NCI-H2107 treated with DMSO at 0.1 percent for 48 hours (cell line): ENCODE results near the gene METTL9.
"Not testable (repeated sequence)": the region's sequence is repeated elsewhere in the genome, so short reads cannot be mapped to it uniquely, and the experiment has no call there.

Experiments
- DNase-seq: peaks from one replicate; lab custom pipeline; 2025; ENCODE audit not compliant: unreplicated experiment; lab: John Stamatoyannopoulos, UW

The METTL9 gene

GRCh38 chr16:21656795-21657768 lies 57.7 kb downstream of the METTL9 start:
- no peak for DNase-seq

- DNase-seq: no peak
Observed at GRCh38 chr16:21659124-21659523, 59.7 kb downstream of the METTL9 start.

GRCh38 chr16:21663889-21664647 lies 64.7 kb downstream of the METTL9 start, which contains the start of gene OTOA:
Gene OTOA (plus strand): TSS chr16:21663968. CDS start chr16:21678515, 14,547 bp downstream.
- no peak for DNase-seq

- DNase-seq: no peak
Observed at GRCh38 chr16:21664801-21665492, 65.6 kb downstream of the METTL9 start.

- no peak for DNase-seq
Observed at GRCh38 chr16:21666772-21667171, 67.4 kb downstream of the METTL9 start.

- DNase-seq: no peak
Observed at GRCh38 chr16:21667575-21667974, 68.2 kb downstream of the METTL9 start.

- DNase-seq: no peak
Observed at GRCh38 chr16:21673469-21673868, 74.1 kb downstream of the METTL9 start.

GRCh38 chr16:21674456-21674855 lies 75.1 kb downstream of the METTL9 start:
- not testable (repeated sequence) for DNase-seq

- not testable (repeated sequence) for DNase-seq
Observed at GRCh38 chr16:21680714-21681113, 81.3 kb downstream of the METTL9 start.

GRCh38 chr16:21683184-21683583 lies 83.8 kb downstream of the METTL9 start:
- DNase-seq: no peak

GRCh38 chr16:21684199-21684598 lies 84.8 kb downstream of the METTL9 start:
- no peak for DNase-seq

- no peak for DNase-seq
Observed at GRCh38 chr16:21685034-21685455, 85.7 kb downstream of the METTL9 start.

- no peak for DNase-seq
Observed at GRCh38 chr16:21689107-21689506, 89.7 kb downstream of the METTL9 start.

GRCh38 chr16:21690967-21691366 lies 91.6 kb downstream of the METTL9 start:
- not testable (repeated sequence) for DNase-seq

- DNase-seq: no peak
Observed at GRCh38 chr16:21694609-21695008, 95.2 kb downstream of the METTL9 start.

GRCh38 chr16:21697032-21697431 lies 97.7 kb downstream of the METTL9 start:
- DNase-seq: no peak

GRCh38 chr16:21698169-21699032 lies 99.0 kb downstream of the METTL9 start:
- no peak for DNase-seq

GRCh38 chr16:21701271-21701670 lies 101.9 kb downstream of the METTL9 start:
- no peak for DNase-seq

- DNase-seq: no peak
Observed at GRCh38 chr16:21702276-21702675, 102.9 kb downstream of the METTL9 start.

- DNase-seq: no peak
Observed at GRCh38 chr16:21703156-21703555, 103.8 kb downstream of the METTL9 start.
